COR-L47 (cell line): ENCODE measurements around the gene IGFBP2.

Source experiments
- DNase-seq: peaks from one replicate; lab custom pipeline; 2025; lab: John Stamatoyannopoulos, UW

The IGFBP2 gene

GRCh38 chr2:216637472-216637871 is 4.3 kb downstream of the IGFBP2 start:
- no peak for DNase-seq

- DNase-seq = no peak
Measured at GRCh38 chr2:216643986-216644659, 10.9 kb downstream of the IGFBP2 start.

GRCh38 chr2:216644842-216645635 is 11.8 kb downstream of the IGFBP2 start:
- DNase-seq = no peak

- DNase-seq = no peak
Measured at GRCh38 chr2:216645636-216645950, 12.4 kb downstream of the IGFBP2 start.

- no peak for DNase-seq
Measured at GRCh38 chr2:216646116-216646515, 12.9 kb downstream of the IGFBP2 start.

- DNase-seq = no peak
Measured at GRCh38 chr2:216648105-216648504, 14.9 kb downstream of the IGFBP2 start.

GRCh38 chr2:216649574-216649973 is 16.4 kb downstream of the IGFBP2 start:
- no peak for DNase-seq

GRCh38 chr2:216650626-216651257 is 17.5 kb downstream of the IGFBP2 start:
- DNase-seq = no peak

GRCh38 chr2:216651351-216651881 is 18.2 kb downstream of the IGFBP2 start:
- no peak for DNase-seq

- DNase-seq = no peak
Measured at GRCh38 chr2:216652566-216652965, 19.3 kb downstream of the IGFBP2 start.

- DNase-seq = no peak
Measured at GRCh38 chr2:216653093-216653799, 20.0 kb downstream of the IGFBP2 start.

GRCh38 chr2:216653931-216654365 is 20.7 kb downstream of the IGFBP2 start:
- DNase-seq = no peak

- DNase-seq = no peak
Measured at GRCh38 chr2:216654528-216655052, 21.4 kb downstream of the IGFBP2 start.

GRCh38 chr2:216657086-216657855 is 24.1 kb downstream of the IGFBP2 start:
- DNase-seq = no peak

GRCh38 chr2:216657980-216658379 is 24.8 kb downstream of the IGFBP2 start:
- DNase-seq = no peak

GRCh38 chr2:216658757-216659156 is 25.5 kb downstream of the IGFBP2 start:
- DNase-seq = no peak

- no peak for DNase-seq
Measured at GRCh38 chr2:216659276-216659675, 26.1 kb downstream of the IGFBP2 start.

- DNase-seq = no peak
Measured at GRCh38 chr2:216660496-216660895, 27.3 kb downstream of the IGFBP2 start.

GRCh38 chr2:216661051-216661450 is 27.8 kb downstream of the IGFBP2 start:
- no peak for DNase-seq

GRCh38 chr2:216661639-216662375 is 28.6 kb downstream of the IGFBP2 start:
- no peak for DNase-seq

GRCh38 chr2:216663106-216663505 is 29.9 kb downstream of the IGFBP2 start:
- no peak for DNase-seq
